ENCODE data around the gene S100A3. TPM values are rescaled to one million over a fixed set of nuclear protein-coding genes. Genes with fewer than 3 reads are reported as not detected.

Gene S100A3
- total and polyA plus RNA-seq, 9 donors: 0.48 to 2.5 (median 1.6) TPM; not detected in 4

DNA sequence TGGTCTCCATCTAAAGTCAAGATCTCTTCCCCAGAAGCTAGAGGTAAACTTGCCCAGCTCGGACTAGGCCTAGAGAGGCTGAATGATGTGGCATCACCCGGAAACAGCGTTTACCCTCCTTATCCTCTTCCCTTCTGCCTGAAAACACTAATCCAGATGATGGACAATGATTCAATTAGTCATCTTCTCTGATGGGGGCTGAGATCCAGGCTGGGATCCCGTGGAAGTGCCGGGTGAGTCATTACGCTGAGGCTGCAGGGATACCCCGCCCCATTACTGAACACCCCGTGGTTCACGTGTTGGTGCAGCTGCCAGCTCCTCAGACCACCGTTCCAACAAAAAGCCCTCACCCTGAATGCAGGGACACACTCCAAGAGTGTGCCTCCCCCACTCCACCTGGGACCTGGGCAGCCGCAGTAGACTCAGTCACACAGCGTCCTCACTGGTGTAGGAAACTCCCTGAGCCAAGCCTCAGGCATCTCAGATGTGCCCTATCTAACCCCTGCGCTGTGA lies 15.3 kb downstream of the S100A3 start:
- peak; percentile 58 to 70 (median 63) for DNase-seq
- Histone ChIP-seq H3K4me1 (ENCODE audit: insufficient read depth) (peaks cover 18% of the 10 kb centered on the region), H3K27ac (peak overlapping the region; percentile 51 to 97), H3K4me3 (peak overlapping the region; percentile 56), H3K9me3 (no peaks in the 10 kb centered on the region), H3K36me3 (no peaks in the 10 kb centered on the region), H3K27me3 (no peaks in the 10 kb centered on the region)
- no peak for TF ChIP-seq POLR2A (IDR thresholded peaks at IDR 0.05)
- TF ChIP-seq EP300 (IDR thresholded peaks at IDR 0.05): no peak
- TF ChIP-seq, protein P1, sequence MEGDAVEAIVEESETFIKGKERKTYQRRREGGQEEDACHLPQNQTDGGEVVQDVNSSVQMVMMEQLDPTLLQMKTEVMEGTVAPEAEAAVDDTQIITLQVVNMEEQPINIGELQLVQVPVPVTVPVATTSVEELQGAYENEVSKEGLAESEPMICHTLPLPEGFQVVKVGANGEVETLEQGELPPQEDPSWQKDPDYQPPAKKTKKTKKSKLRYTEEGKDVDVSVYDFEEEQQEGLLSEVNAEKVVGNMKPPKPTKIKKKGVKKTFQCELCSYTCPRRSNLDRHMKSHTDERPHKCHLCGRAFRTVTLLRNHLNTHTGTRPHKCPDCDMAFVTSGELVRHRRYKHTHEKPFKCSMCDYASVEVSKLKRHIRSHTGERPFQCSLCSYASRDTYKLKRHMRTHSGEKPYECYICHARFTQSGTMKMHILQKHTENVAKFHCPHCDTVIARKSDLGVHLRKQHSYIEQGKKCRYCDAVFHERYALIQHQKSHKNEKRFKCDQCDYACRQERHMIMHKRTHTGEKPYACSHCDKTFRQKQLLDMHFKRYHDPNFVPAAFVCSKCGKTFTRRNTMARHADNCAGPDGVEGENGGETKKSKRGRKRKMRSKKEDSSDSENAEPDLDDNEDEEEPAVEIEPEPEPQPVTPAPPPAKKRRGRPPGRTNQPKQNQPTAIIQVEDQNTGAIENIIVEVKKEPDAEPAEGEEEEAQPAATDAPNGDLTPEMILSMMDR (IDR thresholded peaks at IDR 0.05): no peak
- WGBS, 3 donors: 28 to 37% (median 30%) methylated on average over 13 of the region's 13 CpGs
- intact Hi-C loops (cut with DNase I): loop anchor here in 3 of 4 donors (1.0 to 5.0 kb wide), 4 partner anchors 33 to 134 kb away; no protein-coding TSS in a partner anchor

DNA sequence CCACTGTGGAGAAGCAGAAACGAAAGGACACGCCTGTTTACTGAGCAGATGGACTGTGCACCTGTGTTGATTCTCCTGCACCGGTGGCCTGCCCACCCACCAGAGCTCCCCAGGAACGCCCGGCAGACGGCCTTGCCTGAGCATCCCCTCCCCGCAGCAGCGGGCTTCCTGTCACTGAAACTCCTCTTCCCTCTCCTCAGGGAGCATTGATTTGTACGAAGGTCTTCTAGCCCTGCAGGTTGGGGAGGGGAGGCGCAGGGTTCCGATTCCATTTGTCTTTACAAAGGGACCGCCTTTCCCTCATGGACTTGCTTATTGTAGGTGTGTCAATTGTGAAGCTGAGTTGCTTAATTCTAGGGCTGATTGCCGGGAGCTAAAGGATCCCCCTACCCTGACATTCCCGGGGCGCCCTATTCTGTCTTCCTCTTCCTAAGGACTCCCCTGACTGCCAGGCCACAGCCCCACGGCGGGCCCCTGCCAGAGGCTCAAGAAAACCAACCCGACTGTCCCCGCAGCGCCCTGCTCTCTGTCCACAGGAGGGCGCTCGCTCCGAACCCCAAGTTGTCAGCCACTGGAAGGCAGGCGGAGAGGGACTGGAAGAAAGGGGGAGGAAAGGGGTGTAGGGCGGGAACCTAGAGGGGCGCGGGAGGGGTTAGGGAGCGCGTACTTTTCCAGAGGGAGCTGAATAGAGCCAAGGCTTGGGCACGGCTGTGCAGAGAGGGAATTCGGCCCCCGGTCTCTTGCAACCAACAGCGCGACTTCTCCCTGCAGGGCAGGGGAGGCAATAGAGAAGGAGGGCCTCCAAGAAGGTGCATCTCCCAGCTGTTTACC lies 16.1 kb downstream of the S100A3 start:
- peaks cover 18% of the 10 kb centered on the region for H3K4me1 ChIP-seq (ENCODE audit: insufficient read depth)
- H3K9me3 ChIP-seq: no peaks in the 10 kb centered on the region
- DNase-seq: peak; percentile 87 to 92 (median 90)
- intact Hi-C loops (cut with DNase I): loop anchor here in 3 of 4 donors (1.0 to 5.0 kb wide), 4 partner anchors 34 to 134 kb away; no protein-coding TSS in a partner anchor
- TF ChIP-seq EP300 (IDR thresholded peaks at IDR 0.05): no peak
- peak; percentile 14 for TF ChIP-seq POLR2A (IDR thresholded peaks at IDR 0.05)
- TF ChIP-seq, protein P1 (IDR thresholded peaks at IDR 0.05): peak; percentile 79 to 91 (median 87)
- peak overlapping the region; percentile 31 to 97 for H3K27ac ChIP-seq
- 17 to 19% (median 18%) methylated on average over 34 of the region's 34 CpGs for WGBS, 3 donors
- H3K27me3 ChIP-seq: no peaks in the 10 kb centered on the region
- H3K36me3 ChIP-seq: no peaks in the 10 kb centered on the region
- peak overlapping the region; percentile 56 for H3K4me3 ChIP-seq

DNA sequence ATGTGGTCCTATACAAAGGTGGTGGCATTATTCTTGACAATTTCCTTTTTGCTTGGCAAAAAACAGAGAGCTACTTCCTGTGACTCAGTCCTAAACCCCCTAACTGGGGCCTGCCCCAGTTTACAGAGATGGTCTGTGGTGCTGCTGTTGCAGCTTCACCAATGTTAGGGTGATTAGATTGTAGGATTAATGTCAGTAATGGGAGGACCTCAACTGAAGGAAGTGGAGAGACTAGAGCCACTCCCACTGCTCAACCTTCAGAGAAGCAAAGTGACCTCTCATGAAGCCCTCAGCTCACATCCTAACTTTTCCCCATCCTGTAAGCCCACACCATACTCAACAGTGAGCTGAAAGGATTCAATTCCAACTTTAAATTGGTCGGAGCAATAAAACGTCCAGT lies 16.9 kb downstream of the S100A3 start:
- WGBS, 3 donors: 68 to 78% (median 77%) methylated on average over 2 of the region's 2 CpGs
- intact Hi-C loops (cut with DNase I): loop anchor here in 2 of 4 donors (2.0 to 5.0 kb wide), 3 partner anchors 35 to 135 kb away; no protein-coding TSS in a partner anchor
- H3K9me3 ChIP-seq: no peaks in the 10 kb centered on the region
- TF ChIP-seq EP300 (IDR thresholded peaks at IDR 0.05) (no peak), POLR2A (IDR thresholded peaks at IDR 0.05) (no peak)
- TF ChIP-seq, protein P1 (IDR thresholded peaks at IDR 0.05): no peak
- DNase-seq: no peak
- peaks cover 18% of the 10 kb centered on the region for H3K4me1 ChIP-seq (ENCODE audit: insufficient read depth)
- H3K27me3 ChIP-seq: no peaks in the 10 kb centered on the region
- no peaks in the 10 kb centered on the region for H3K36me3 ChIP-seq
- peak overlapping the region in 1 of 2 donors; percentile 97 for H3K27ac ChIP-seq
- H3K4me3 ChIP-seq: no peak overlapping the region

DNA sequence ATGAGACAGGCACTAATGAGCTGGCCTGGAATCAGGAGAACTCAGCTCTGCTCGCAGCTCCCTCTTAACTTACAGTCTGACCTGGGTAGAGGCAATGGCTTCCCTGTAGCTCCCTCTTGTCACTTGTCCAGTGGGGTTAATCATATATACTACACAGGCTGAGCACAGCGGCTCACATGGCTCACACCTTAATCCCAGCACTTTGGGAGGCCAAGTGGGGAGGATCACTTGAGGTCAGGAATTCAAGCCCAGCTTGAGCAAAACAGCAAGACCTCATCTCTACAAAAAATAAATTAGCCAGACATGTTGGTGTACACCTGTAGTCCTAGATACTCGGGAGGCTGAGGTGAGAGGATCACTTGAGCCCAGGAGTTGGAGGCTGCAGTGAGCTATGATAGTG lies 17.4 kb downstream of the S100A3 start:
- 88 to 93% (median 89%) methylated on average over 3 of the region's 3 CpGs for WGBS, 3 donors
- Histone ChIP-seq H3K4me1 (ENCODE audit: insufficient read depth) (peaks cover 18% of the 10 kb centered on the region), H3K27me3 (no peaks in the 10 kb centered on the region), H3K27ac (no peak overlapping the region), H3K36me3 (no peaks in the 10 kb centered on the region), H3K4me3 (no peak overlapping the region), H3K9me3 (no peaks in the 10 kb centered on the region)
- TF ChIP-seq, protein P1 (IDR thresholded peaks at IDR 0.05): no peak
- no peak for TF ChIP-seq POLR2A (IDR thresholded peaks at IDR 0.05)
- peak in 1 of 5 donors; percentile 8 for DNase-seq
- intact Hi-C loops (cut with DNase I): loop anchor here in 2 of 4 donors (2.0 to 5.0 kb wide), 3 partner anchors 35 to 136 kb away; no protein-coding TSS in a partner anchor
